Memory B cell (primary cell): Measurements from ENCODE around the gene ECHS1.
"Not testable (repeated sequence)": the region's sequence is repeated elsewhere in the genome, so short reads cannot be mapped to it uniquely, and the experiment has no call there.

Experiments used
- ATAC-seq: fragments of 150-1000 bp; cut with Tn5 transposase; 2 replicates; pipeline ENCODE4 v1.10.0; 2021; ENCODE audit warnings: low read depth, mild to moderate bottlenecking, moderate library complexity
- DNase-seq, 2 donors: peaks; one replicate each; pipeline ENCODE4 v3.0.0; 2022; ENCODE audit warnings: low spot score in 2 of 2
- H3K27ac Mint-ChIP-seq: one replicate; pipeline ENCODE4 v1.8.0; 2022; ENCODE audit warnings: mild to moderate bottlenecking, moderate library complexity, mixed read lengths
- H3K27me3 Mint-ChIP-seq: one replicate; pipeline ENCODE4 v1.8.0; 2022; ENCODE audit warnings: mixed read lengths
- H3K36me3 Mint-ChIP-seq: one replicate; pipeline ENCODE4 v1.8.0; 2022; ENCODE audit warnings: mild to moderate bottlenecking, mixed read lengths
- H3K4me1 Mint-ChIP-seq: one replicate; pipeline ENCODE4 v1.8.0; 2022; ENCODE audit warnings: mixed read lengths
- H3K4me3 Mint-ChIP-seq: one replicate; pipeline ENCODE4 v1.8.0; 2022; ENCODE audit warnings: mild to moderate bottlenecking, moderate library complexity, mixed read lengths
- H3K9me3 Mint-ChIP-seq: one replicate; pipeline ENCODE4 v1.8.0; 2022; ENCODE audit warnings: mixed read lengths

The ECHS1 gene

DNA sequence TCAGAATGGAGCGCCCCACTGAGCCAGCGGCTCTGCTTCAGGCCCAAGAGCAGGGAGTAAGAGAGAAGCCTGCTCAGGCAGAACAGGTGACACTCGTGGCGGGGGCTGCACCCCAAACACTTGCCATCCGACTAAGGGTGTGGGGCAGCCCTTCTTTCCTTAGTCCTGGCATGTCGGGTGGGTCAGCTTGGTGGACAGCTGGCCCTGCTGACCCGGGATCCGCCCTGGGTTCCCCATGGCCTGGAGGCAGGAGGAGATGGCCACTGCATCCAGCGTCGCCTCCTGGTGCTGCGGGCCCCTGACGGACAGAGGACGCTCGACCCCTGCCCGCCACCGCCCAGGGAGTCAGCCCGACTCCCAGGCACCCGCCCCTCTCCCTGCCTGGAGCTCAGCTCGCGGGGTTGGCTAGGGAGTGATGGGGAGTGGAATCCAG is 4.7 kb upstream of the ECHS1 start:
- no peak for ATAC-seq
- Mint-ChIP-seq H3K27ac (no peak overlapping the region), H3K4me3 (peak overlapping the region; percentile 79), H3K27me3 (no peaks in the 10 kb centered on the region), H3K9me3 (no peaks in the 10 kb centered on the region), H3K4me1 (peaks cover 22% of the 10 kb centered on the region), H3K36me3 (no peaks in the 10 kb centered on the region)
- DNase-seq, result no peak

DNA sequence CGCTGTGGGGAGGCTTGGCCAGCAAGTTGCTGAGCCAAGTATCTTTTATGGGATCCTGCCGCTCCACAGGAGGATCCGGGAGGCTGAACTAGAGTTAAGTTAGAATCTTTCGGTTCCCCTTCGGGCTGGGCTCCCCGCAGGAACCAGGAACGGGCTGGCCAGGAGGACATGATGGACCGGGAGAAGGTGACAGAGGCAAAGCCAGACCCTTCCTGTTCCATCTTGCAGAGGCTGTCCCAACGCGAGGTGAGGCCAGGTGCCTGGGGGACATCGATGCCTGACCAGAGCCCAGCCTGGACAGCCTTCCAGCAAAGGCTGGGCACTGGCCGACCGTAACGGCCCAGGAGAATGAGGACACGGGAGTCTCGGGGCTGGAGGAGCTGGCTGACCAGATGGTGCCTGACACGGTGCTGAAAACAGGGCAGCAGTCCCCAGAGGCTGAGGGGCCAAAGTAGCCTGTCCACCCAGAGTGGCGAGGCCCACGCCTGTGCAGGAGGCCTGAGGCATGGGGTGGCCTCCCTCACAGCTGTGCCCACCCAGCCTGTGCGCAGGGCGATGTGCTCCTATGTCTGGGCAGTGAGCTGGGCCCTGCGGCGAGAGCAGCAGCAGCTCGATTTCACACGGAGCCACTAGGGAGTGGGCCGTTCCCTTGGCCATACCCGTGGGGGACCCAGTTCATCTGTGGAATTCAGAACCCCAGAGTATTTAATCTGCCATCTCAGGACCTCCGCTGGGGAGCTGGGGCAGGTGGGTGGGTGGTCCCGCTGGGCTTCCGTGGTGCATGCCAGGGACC is 4.1 kb upstream of the ECHS1 start:
- Mint-ChIP-seq H3K4me3 (peak overlapping the region; percentile 66), H3K9me3 (no peaks in the 10 kb centered on the region), H3K27ac (no peak overlapping the region), H3K4me1 (peaks cover 22% of the 10 kb centered on the region), H3K36me3 (no peaks in the 10 kb centered on the region), H3K27me3 (no peaks in the 10 kb centered on the region)
- ATAC-seq (no peak), DNase-seq (no peak)

DNA sequence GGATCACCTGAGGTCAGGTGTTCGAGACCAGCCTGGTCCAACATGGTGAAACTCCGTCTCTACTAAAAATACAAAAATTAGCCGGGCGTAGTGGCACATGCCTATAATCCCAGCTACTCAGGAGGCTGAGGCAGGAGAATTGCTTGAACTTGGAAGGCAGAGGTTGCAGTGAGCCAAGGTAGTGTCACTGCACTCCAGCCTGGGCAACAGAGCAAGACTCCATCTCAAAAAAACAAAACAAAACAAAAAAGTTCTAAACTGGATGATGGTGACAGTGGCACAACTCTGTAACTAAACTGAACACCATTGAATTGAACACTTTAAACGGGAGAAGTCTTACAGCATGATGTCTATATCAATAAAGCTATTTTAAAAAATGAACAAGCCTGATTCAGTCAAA is 3.0 kb upstream of the ECHS1 start:
- H3K27ac Mint-ChIP-seq, ATAC-seq, DNase-seq, H3K27me3 Mint-ChIP-seq, H3K9me3 Mint-ChIP-seq, H3K36me3 Mint-ChIP-seq: not testable (repeated sequence)
- H3K4me3 Mint-ChIP-seq, result peak overlapping the region; percentile 63
- H3K4me1 Mint-ChIP-seq, result peaks cover 22% of the 10 kb centered on the region

DNA sequence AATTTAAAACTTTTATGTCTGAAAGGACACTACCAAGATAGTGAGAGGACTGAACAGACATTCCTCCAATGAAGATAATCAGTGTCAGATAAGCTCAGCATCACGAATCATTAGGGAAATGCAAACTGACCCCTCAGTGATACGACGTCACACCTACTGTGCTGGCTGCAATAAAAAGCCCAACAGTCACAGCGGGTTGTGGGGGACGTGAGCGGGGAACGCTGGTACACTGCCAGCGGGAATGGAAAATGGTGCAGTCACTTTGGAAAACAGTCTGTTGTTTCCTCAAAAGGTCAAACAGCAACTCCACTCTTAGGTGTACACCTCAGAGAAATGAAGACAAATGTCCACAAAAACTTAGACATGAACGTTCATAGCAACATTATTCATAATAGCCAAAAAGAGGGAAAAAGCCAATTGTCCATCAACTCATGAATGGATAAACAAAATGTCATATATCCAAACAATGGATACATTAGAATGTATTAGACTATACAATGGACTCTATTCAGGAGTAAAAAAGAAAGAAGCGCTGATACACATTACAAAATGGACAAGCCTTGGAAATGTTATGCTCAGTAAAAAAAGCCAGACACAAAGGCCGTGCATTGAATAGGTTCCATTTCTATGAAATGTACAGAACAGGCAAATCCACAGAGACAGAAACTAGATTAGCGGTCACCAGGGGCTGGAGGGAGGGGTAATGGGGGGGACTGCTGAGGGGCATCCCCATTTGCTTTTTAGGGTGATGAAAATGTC is 2.4 kb upstream of the ECHS1 start:
- H3K27me3 Mint-ChIP-seq, result no peaks in the 10 kb centered on the region
- H3K27ac Mint-ChIP-seq, result no peak overlapping the region
- H3K36me3 Mint-ChIP-seq, result no peaks in the 10 kb centered on the region
- H3K4me1 Mint-ChIP-seq, result peaks cover 18% of the 10 kb centered on the region
- no peak overlapping the region for H3K4me3 Mint-ChIP-seq
- DNase-seq (no peak), ATAC-seq (no peak)
- H3K9me3 Mint-ChIP-seq, result no peaks in the 10 kb centered on the region

DNA sequence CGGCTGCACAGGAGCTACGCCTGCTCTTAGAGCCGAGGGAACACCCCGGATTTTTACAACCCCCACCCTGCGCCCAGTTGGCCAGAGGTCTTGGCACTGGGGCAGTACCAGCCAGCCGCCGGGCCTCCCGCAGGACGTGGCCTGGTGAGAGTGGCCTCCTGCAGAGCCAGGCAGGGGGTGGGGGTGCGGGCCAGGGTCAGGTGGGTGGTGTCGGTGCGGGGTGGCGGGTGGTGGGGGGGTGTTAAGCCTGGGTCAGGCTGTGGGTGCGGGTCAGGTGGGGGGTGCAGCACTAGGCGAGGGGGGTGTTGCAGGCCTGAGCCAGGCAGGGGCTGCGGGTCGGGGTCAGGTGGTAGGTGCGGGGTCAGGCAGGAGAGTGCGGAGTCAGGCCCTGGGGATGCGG is 647 bp downstream of the ECHS1 start:
- H3K9me3 Mint-ChIP-seq, result no peaks in the 10 kb centered on the region
- no peak overlapping the region for H3K27ac Mint-ChIP-seq
- DNase-seq (no peak), ATAC-seq (no peak)
- peaks cover 7% of the 10 kb centered on the region for H3K36me3 Mint-ChIP-seq
- no peaks in the 10 kb centered on the region for H3K27me3 Mint-ChIP-seq
- peak overlapping the region; percentile 84 for H3K4me3 Mint-ChIP-seq
- H3K4me1 Mint-ChIP-seq, result peaks cover 10% of the 10 kb centered on the region

DNA sequence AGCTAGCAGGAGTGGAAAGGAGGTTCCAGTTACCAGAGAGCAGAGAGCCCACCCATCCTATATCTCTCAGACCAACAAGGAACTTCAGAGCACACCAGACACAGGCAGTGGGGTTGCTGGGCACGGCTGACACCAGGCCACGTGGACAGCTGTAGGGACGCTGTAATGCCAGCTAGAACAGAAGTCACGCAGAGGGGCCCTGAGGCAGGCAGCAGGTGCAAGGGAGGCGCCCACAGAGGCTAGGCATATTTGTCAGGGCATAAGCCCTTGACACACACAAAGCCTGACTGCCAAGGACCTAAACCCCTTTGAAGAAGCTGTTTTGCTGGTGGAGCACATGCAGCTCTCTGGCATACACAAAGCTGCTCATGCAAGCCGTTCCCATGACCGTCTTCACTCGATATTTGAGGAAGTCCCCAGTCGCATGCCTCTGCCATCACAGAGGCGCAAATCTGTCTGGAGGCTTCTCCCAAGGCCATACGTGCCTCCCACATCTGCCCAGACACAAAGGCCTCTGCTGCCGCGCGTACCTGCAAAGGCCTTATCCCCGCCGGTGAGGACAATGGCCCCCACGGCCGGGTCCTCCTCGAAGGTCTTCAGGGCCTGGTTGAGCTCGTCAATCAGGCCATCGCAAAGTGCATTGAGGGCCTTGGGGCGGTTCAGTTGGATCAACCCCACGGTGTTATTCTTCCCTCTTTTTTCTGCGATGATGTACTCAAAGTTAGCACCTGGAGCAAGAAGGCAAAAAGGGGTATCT is 2.9 kb downstream of the ECHS1 start:
- H3K4me1 Mint-ChIP-seq, result peaks cover 10% of the 10 kb centered on the region
- no peak overlapping the region for H3K4me3 Mint-ChIP-seq
- DNase-seq, result no peak
- no peak for ATAC-seq
- no peak overlapping the region for H3K27ac Mint-ChIP-seq
- H3K36me3 Mint-ChIP-seq, result peaks cover 7% of the 10 kb centered on the region
- no peaks in the 10 kb centered on the region for H3K9me3 Mint-ChIP-seq
- no peaks in the 10 kb centered on the region for H3K27me3 Mint-ChIP-seq

DNA sequence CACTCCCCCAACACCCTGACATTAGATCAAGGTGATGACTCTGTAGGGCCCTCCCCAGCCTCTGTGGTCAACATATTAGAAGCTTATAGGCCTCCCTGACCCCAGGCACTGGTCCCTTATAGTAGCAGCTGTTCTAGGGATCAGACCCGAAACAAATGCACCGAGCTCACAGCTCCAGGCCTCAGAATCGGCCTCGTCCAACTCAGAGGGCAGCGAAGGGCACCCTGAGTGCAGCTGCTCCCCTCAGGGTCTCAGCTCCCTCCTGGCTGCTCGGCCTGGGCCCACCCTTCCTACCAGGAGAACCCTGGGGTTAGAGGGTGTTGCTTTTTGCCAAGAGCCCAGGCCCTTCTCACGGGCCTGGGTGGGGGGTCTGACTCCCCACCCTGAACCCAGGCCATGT is 5.0 kb downstream of the ECHS1 start:
- Mint-ChIP-seq H3K27ac (no peak overlapping the region), H3K4me3 (no peak overlapping the region), H3K4me1 (peaks cover 5% of the 10 kb centered on the region), H3K27me3 (no peaks in the 10 kb centered on the region), H3K9me3 (no peaks in the 10 kb centered on the region), H3K36me3 (peaks cover 7% of the 10 kb centered on the region)
- ATAC-seq (no peak), DNase-seq (no peak)

DNA sequence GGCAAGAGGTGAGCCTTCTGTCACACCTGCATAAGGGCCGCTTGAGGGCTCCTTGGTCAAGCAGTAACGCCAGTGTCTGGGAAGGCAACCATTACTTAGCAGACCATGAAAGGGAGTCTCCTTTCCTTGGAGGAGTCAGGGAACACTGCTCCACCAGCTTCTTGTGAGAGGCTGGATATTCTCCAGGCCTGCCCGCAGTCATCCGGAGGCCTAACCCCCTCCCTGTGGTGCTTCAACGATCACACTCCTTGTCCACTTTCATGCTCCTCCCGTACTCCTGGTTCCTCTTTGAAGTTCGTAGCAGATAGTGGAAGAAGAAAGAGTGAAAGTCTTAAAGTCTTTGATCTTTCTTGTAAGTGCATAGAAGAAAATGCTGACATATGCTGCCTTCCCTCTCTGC is 5.7 kb downstream of the ECHS1 start:
- H3K9me3 Mint-ChIP-seq, H3K4me3 Mint-ChIP-seq, H3K27ac Mint-ChIP-seq, ATAC-seq, H3K36me3 Mint-ChIP-seq, H3K4me1 Mint-ChIP-seq, H3K27me3 Mint-ChIP-seq, DNase-seq: not testable (repeated sequence)

DNA sequence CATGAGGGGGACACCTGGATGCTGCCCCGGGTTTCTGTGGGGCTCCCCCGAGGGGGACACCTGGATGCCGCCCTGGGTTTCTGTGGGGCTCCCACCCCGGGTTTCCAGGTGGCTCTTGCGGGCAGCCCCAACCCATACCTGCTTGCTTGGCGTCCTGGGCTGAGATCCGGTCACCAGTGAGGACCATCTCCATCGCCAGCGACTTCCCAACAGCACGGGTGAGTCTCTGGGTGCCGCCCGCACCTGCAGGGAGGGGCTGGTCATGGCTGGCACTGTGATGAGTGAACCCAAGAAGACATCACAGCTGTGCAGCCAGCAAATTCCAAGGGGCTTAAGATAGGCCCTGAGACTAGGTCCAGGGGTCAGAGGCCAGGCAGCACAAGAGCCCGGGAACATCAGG is 6.4 kb downstream of the ECHS1 start:
- DNase-seq, result no peak
- no peak for ATAC-seq
- peaks cover 7% of the 10 kb centered on the region for H3K36me3 Mint-ChIP-seq
- H3K27me3 Mint-ChIP-seq, result no peaks in the 10 kb centered on the region
- no peak overlapping the region for H3K4me3 Mint-ChIP-seq
- H3K27ac Mint-ChIP-seq, result no peak overlapping the region
- H3K9me3 Mint-ChIP-seq, result no peaks in the 10 kb centered on the region
- peaks cover 6% of the 10 kb centered on the region for H3K4me1 Mint-ChIP-seq

DNA sequence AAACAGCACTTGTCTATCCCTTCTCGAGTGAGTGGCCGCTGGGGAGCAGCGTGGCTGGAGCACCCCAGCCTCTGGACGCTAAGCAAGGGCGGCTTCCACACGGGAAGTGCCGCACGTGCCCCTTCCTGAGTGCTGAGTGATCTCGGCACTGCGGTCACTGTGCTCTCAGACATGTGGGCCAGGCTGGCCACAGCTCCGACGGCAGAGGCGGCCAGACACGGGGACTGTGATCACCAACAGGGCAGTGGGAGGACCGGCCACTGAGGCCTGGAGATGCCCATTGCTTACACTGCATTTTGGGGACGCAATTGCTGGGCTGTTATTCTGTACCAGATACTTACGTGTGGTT is 7.0 kb downstream of the ECHS1 start:
- ATAC-seq (no peak), DNase-seq (no peak)
- H3K4me1 Mint-ChIP-seq, result peaks cover 10% of the 10 kb centered on the region
- H3K4me3 Mint-ChIP-seq, result no peak overlapping the region
- peaks cover 10% of the 10 kb centered on the region for H3K36me3 Mint-ChIP-seq
- H3K27me3 Mint-ChIP-seq, result no peaks in the 10 kb centered on the region
- no peak overlapping the region for H3K27ac Mint-ChIP-seq
- H3K9me3 Mint-ChIP-seq, result no peaks in the 10 kb centered on the region

DNA sequence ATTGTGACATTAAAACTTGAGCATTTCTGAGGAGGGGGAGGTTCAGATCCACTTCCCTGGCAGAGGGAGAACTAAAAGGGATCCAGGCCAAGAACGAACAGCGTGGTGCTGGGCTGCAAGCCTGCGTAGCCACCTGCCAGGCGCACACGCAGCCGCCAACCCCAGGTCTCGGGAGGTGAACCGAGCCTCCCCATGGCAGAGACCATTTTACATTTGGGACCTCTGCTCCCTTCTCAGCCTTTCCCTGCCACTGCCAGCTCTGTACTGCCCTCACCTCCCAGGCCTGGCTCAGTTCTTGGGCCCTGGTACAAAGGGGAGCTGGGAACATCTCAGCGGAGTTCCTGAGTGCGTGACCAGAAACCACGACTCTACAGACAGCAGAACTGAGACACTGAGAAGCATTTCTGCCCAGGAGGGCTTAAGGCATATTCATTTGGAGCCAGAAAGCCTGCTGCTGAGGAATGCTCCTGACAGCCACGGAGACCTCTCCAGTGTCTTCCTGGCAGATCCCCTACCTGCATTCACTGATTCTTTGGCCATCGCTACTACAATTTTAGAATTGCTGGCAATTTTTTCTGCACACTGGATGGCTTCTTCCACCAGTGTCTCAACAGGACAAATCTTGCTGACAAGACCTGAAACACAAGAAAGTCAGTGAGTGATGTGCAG is 7.6 kb downstream of the ECHS1 start:
- no peak overlapping the region for H3K27ac Mint-ChIP-seq
- peaks cover 10% of the 10 kb centered on the region for H3K36me3 Mint-ChIP-seq
- H3K4me3 Mint-ChIP-seq, result no peak overlapping the region
- H3K27me3 Mint-ChIP-seq, result no peaks in the 10 kb centered on the region
- no peak for ATAC-seq
- H3K9me3 Mint-ChIP-seq, result no peaks in the 10 kb centered on the region
- H3K4me1 Mint-ChIP-seq, result peaks cover 10% of the 10 kb centered on the region
- DNase-seq, result no peak

DNA sequence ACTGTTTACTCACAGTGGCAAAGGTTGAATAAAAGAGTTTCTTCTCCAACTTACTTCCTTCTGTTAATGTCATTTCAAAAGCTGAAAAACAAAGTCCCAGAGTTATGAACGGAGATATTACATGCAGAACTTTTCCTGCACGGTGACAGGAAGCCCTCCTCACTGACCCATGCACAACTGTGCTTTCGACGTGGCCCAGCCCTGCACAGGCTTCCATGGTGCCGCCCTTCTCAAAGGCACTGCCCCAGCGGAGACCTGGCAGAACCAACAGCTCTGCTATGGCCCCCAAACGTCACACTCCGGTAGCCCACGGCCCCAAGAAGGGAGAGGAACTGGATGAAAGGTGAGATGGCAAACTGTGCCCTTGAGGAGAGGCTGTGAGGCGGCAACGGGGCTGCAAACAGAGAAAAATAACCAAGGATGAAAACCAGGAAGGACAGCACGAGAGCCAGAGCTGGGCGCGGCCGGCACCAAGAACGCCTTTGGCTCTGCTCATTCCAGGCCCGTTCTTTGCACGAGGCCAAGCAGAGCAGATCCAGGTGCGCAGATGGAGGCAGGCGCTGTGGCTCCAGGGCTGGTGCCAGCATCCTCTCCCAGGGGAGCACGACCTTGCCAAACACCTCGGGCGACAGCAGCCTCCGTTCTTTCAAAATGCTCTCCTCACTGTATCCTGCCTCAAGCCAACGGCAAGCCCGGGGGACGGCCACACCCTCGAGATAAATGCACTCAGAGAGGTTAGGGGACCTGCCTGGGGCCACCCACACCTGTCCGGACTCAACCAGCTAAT is 8.3 kb downstream of the ECHS1 start:
- Mint-ChIP-seq H3K27me3 (no peaks in the 10 kb centered on the region), H3K4me3 (no peak overlapping the region), H3K4me1 (peaks cover 10% of the 10 kb centered on the region), H3K27ac (no peak overlapping the region), H3K9me3 (no peaks in the 10 kb centered on the region), H3K36me3 (peaks cover 4% of the 10 kb centered on the region)
- DNase-seq, result no peak
- no peak for ATAC-seq

DNA sequence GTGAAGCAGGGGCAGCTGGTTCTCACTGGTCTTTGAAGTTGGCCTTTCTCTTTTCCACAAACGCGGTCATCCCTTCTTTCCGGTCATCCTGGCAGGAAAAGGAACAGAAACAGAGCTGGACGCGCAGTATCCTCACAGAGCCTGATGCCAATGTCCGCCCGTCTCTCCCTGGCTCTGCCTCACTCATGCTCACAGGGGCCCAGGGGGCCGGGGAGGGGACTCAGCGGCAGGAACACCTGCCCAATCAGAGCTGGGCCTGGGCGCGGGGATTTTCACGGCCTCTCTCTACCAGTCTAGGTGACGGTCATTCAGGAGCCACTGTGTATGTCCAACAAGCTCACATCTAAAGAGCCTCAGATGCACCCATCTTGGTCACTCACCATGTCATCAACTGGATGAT is 10.3 kb downstream of the ECHS1 start:
- no peaks in the 10 kb centered on the region for H3K27me3 Mint-ChIP-seq
- H3K9me3 Mint-ChIP-seq, result no peaks in the 10 kb centered on the region
- H3K27ac Mint-ChIP-seq, result no peak overlapping the region
- H3K4me1 Mint-ChIP-seq, result peaks cover 10% of the 10 kb centered on the region
- peaks cover 3% of the 10 kb centered on the region for H3K36me3 Mint-ChIP-seq
- no peak overlapping the region for H3K4me3 Mint-ChIP-seq
- DNase-seq (no peak), ATAC-seq (no peak)
